SK-N-SH (cell line): ENCODE measurements around the gene FAM81A.

Experiments used
- CHD2 ChIP-seq: fragments of 150-350 bp; IDR thresholded peaks from 2 replicates; pipeline ENCODE4 v1.6.1; 2018; ENCODE audit warnings: low read length; ENCODE audit not compliant: partially characterized antibody
- EP300 ChIP-seq, 2 experiments: IDR thresholded peaks; 2 replicates each; pipeline versions ENCODE4 v1.4.0 to v1.6.1; 2012; ENCODE audit warnings: borderline replicate concordance in 1 of 2, low read depth in 1 of 2, low read length in 1 of 2
- EZH2phosphoT487 ChIP-seq: fragments of 200-600 bp; sonication (generic); IDR thresholded peaks from 2 replicates; pipeline ENCODE4 v1.6.1; 2017; ENCODE audit warnings: low read depth, mixed run types, mild to moderate bottlenecking, antibody characterized with exemption, moderate library complexity, borderline replicate concordance
- GABPA ChIP-seq: IDR thresholded peaks from 2 replicates; pipeline ENCODE4 v1.4.0; 2012; ENCODE audit warnings: low read depth, mild to moderate bottlenecking
- MEF2A ChIP-seq: IDR thresholded peaks from 2 replicates; pipeline ENCODE4 v1.4.0; 2012; ENCODE audit warnings: low read depth, borderline replicate concordance
- POLR2AphosphoS5 ChIP-seq: IDR thresholded peaks from 2 replicates; pipeline ENCODE4 v1.6.1; 2012; ENCODE audit warnings: low read depth, low read length
- RAD21 ChIP-seq: IDR thresholded peaks from 2 replicates; pipeline ENCODE4 v1.6.1; 2012; ENCODE audit warnings: mild to moderate bottlenecking, low read length
- RCOR1 ChIP-seq: fragments of 150-350 bp; IDR thresholded peaks from 2 replicates; pipeline ENCODE4 v1.6.1; 2017; ENCODE audit warnings: antibody characterized with exemption, low read length
- RFX5 ChIP-seq: IDR thresholded peaks from 2 replicates; pipeline ENCODE4 v1.6.1; 2012; ENCODE audit warnings: mild to moderate bottlenecking, improper control_type of control experiment, low read length
- RXRA ChIP-seq: IDR thresholded peaks from 2 replicates; pipeline ENCODE4 v1.4.0; 2012; ENCODE audit warnings: low read depth, mild to moderate bottlenecking, borderline replicate concordance
- TAF1 ChIP-seq: IDR thresholded peaks from 2 replicates; pipeline ENCODE4 v1.6.1; 2012; ENCODE audit warnings: low read depth, mild to moderate bottlenecking, low read length, moderate library complexity, borderline replicate concordance
- TF ChIP-seq, protein P1 (sequence below): fragments of 200-600 bp; sonication (generic); IDR thresholded peaks from 2 replicates; pipeline ENCODE4 v1.6.1; 2017; ENCODE audit warnings: antibody characterized with exemption, mild to moderate bottlenecking, moderate library complexity

DNA sequence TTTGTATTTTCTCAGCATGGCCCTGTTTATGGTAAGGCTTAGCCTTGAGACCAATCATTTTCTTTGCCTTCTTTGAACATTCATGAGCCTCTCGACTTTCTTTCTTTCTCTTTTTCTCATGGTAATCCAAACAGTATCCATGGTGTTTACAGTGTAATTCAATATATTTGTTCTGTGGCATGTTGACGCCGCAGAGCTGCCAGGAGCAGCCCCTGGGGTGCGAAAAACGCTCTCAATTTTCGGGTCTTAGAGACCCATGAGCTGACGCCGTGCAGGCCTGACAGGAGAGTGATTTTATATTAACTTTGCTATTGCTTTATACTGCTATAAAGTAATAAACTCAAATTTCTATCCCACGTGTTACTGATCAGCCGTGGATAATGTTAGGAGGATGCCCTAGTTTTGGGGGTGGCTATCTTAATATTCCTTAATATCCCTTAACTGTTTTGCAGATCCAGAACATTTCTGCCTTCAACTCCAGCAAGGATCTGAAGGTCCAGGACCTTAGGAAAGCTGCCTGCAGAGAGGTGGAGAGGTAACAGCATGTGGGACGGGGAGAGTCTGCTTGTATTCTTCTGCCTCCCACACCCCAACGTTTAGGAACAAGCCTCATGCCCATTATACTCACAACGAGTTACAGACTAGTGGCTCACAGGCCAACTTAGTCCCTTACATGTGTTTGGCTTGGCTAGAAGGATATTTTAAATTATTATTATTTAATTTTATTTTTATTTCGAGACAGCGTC is 36.0 kb upstream of the FAM81A start:
- TF ChIP-seq, protein P1, sequence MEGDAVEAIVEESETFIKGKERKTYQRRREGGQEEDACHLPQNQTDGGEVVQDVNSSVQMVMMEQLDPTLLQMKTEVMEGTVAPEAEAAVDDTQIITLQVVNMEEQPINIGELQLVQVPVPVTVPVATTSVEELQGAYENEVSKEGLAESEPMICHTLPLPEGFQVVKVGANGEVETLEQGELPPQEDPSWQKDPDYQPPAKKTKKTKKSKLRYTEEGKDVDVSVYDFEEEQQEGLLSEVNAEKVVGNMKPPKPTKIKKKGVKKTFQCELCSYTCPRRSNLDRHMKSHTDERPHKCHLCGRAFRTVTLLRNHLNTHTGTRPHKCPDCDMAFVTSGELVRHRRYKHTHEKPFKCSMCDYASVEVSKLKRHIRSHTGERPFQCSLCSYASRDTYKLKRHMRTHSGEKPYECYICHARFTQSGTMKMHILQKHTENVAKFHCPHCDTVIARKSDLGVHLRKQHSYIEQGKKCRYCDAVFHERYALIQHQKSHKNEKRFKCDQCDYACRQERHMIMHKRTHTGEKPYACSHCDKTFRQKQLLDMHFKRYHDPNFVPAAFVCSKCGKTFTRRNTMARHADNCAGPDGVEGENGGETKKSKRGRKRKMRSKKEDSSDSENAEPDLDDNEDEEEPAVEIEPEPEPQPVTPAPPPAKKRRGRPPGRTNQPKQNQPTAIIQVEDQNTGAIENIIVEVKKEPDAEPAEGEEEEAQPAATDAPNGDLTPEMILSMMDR: no peak
- no peak for TF ChIP-seq GABPA
- no peak for TF ChIP-seq RCOR1
- no peak for TF ChIP-seq EP300 (IDR thresholded peaks at IDR 0.05; ENCODE audit: borderline replicate concordance in 1 of 2, low read depth in 1 of 2, low read length in 1 of 2)
- no peak for TF ChIP-seq RXRA
- TF ChIP-seq RFX5: no peak
- no peak for TF ChIP-seq CHD2
- TF ChIP-seq EZH2phosphoT487: no peak
- TF ChIP-seq TAF1: no peak
- TF ChIP-seq RAD21: no peak
- no peak for TF ChIP-seq POLR2AphosphoS5
- TF ChIP-seq MEF2A: no peak
